WTC11 (cell line): Measurements from ENCODE around the gene CSF2. TPM values are rescaled to one million over a fixed set of nuclear protein-coding genes. Genes with fewer than 3 reads are reported as not detected.

Experiments
- ATAC-seq: fragments of 200-7000 bp; cut with Tn5 transposase; 2 replicates; pipeline ENCODE4 v1.10.0; 2021; ENCODE audit warnings: mild to moderate bottlenecking, moderate library complexity
- CTCF ChIA-PET: fragments of 300-600 bp; sonication (Branson Sonifier 250); formaldehyde crosslinking; loops from one replicate; lab custom pipeline; 2021; ENCODE audit warnings: antibody characterized with exemption; lab: Charles Lee
- POLR2A ChIA-PET: fragments of 350-600 bp; sonication (Branson Sonifier 250); formaldehyde crosslinking; loops from one replicate; lab custom pipeline; 2021; ENCODE audit warnings: antibody characterized with exemption; lab: Charles Lee
- DNase-seq: peaks from one replicate; pipeline ENCODE4 v3.0.0; 2021; ENCODE audit warnings: low spot score
- H3K27ac Mint-ChIP-seq: 2 replicates; pipeline ENCODE4 v1.8.0; 2021; ENCODE audit warnings: mixed read lengths
- H3K27me3 Mint-ChIP-seq: 2 replicates; pipeline ENCODE4 v1.8.0; 2021; ENCODE audit warnings: low read depth, mild to moderate bottlenecking, moderate library complexity, mixed read lengths
- H3K36me3 Mint-ChIP-seq: 2 replicates; pipeline ENCODE4 v1.8.0; 2021; ENCODE audit warnings: mixed read lengths
- H3K4me1 Mint-ChIP-seq: 2 replicates; pipeline ENCODE4 v1.8.0; 2022; ENCODE audit warnings: mixed read lengths
- H3K4me3 Mint-ChIP-seq: 2 replicates; pipeline ENCODE4 v1.8.0; 2021; ENCODE audit warnings: mild to moderate bottlenecking, moderate library complexity, mixed read lengths
- H3K9me3 Mint-ChIP-seq: 2 replicates; pipeline ENCODE4 v1.8.0; 2021; ENCODE audit warnings: mixed read lengths
- ARID4B ChIP-seq: sonication (generic); formaldehyde crosslinking; IDR thresholded peaks from 2 replicates; pipeline ENCODE4 v1.8.0; 2023; ENCODE audit warnings: missing genetic modification reagents, mild to moderate bottlenecking, borderline replicate concordance
- CTCF ChIP-seq: fragments of 200-600 bp; IDR thresholded peaks from 2 replicates; pipeline ENCODE4 v1.8.0; 2022; ENCODE audit warnings: antibody characterized with exemption
- E2F5 ChIP-seq: sonication (generic); formaldehyde crosslinking; IDR thresholded peaks from 2 replicates; pipeline ENCODE4 v1.8.1; 2022; ENCODE audit warnings: mild to moderate bottlenecking, moderate library complexity, missing genetic modification reagents
- ELF4 ChIP-seq: sonication (generic); formaldehyde crosslinking; IDR thresholded peaks from 2 replicates; pipeline ENCODE4 v1.8.1; 2022; ENCODE audit warnings: low read depth, mild to moderate bottlenecking, moderate library complexity, missing genetic modification reagents
- EMX1 ChIP-seq: fragments of 250-450 bp; sonication (Bioruptor Pico); IDR thresholded peaks from 2 replicates; pipeline ENCODE4 v1.8.0; 2021; ENCODE audit warnings: mild to moderate bottlenecking
- FOXP4 ChIP-seq: sonication (generic); formaldehyde crosslinking; IDR thresholded peaks from 2 replicates; pipeline ENCODE4 v1.8.0; 2022; ENCODE audit warnings: mild to moderate bottlenecking, missing genetic modification reagents
- GTF2I ChIP-seq: fragments of 250-450 bp; sonication (Bioruptor Pico); conservative IDR thresholded peaks from 2 replicates; pipeline ENCODE4 v1.4.0; 2021; ENCODE audit warnings: mild to moderate bottlenecking
- HMGXB4 ChIP-seq: sonication (generic); formaldehyde crosslinking; IDR thresholded peaks from 2 replicates; pipeline ENCODE4 v1.8.1; 2023; ENCODE audit warnings: mild to moderate bottlenecking, moderate library complexity, missing genetic modification reagents
- PREB ChIP-seq: sonication (generic); formaldehyde crosslinking; IDR thresholded peaks from 2 replicates; pipeline ENCODE4 v1.8.1; 2022; ENCODE audit warnings: mild to moderate bottlenecking, missing genetic modification reagents, moderate library complexity, borderline replicate concordance
- PRRX2 ChIP-seq: fragments of 250-450 bp; sonication (Bioruptor Pico); IDR thresholded peaks from 2 replicates; pipeline ENCODE4 v1.8.0; 2021; ENCODE audit warnings: mild to moderate bottlenecking
- SOX15 ChIP-seq: fragments of 250-450 bp; sonication (Bioruptor Pico); IDR thresholded peaks from 2 replicates; pipeline ENCODE4 v1.9.0; 2021; ENCODE audit warnings: mild to moderate bottlenecking
- STAT6 ChIP-seq: sonication (generic); formaldehyde crosslinking; conservative IDR thresholded peaks from 2 replicates; pipeline ENCODE4 v1.8.1; 2023; ENCODE audit warnings: mild to moderate bottlenecking, low read depth, missing genetic modification reagents, moderate library complexity
- TEAD4 ChIP-seq: sonication (generic); formaldehyde crosslinking; IDR thresholded peaks from 2 replicates; pipeline ENCODE4 v1.8.0; 2022; ENCODE audit warnings: mild to moderate bottlenecking, missing genetic modification reagents
- ZBTB43 ChIP-seq: sonication (generic); formaldehyde crosslinking; IDR thresholded peaks from 2 replicates; pipeline ENCODE4 v1.8.1; 2023; ENCODE audit warnings: mild to moderate bottlenecking, missing genetic modification reagents
- ZMAT4 ChIP-seq: fragments of 250-450 bp; sonication (Bioruptor Pico); IDR thresholded peaks from 2 replicates; pipeline ENCODE4 v1.9.0; 2021; ENCODE audit warnings: mild to moderate bottlenecking
- ZNF512 ChIP-seq: sonication (generic); formaldehyde crosslinking; IDR thresholded peaks from 2 replicates; pipeline ENCODE4 v1.8.1; 2022; ENCODE audit warnings: missing genetic modification reagents, borderline replicate concordance
- total RNA-seq: library from RNA; stranded (reverse); gene quantifications from 3 replicates; pipeline ENCODE4 v1.2.3, GENCODE V29; 2021

The CSF2 gene
- total RNA-seq, 1 experiment from 2014 or later = not detected

- no peaks in the 10 kb centered on the region for H3K9me3 Mint-ChIP-seq
- H3K36me3 Mint-ChIP-seq = no peaks in the 10 kb centered on the region
- H3K4me1 Mint-ChIP-seq = 0 out of 2 replicates have a peak, but pooled peaks cover 4% of the 10 kb centered on the region
- ATAC-seq (no peak), DNase-seq (no peak)
- H3K27ac Mint-ChIP-seq = no peak overlapping the region
- CTCF ChIA-PET = interaction anchor here (1.9 kb wide), 1 partner anchor 49 kb away, joined by 4 read pairs; no protein-coding TSS in a partner anchor
- H3K4me3 Mint-ChIP-seq = no peak overlapping the region
- H3K27me3 Mint-ChIP-seq = no peaks in the 10 kb centered on the region; the same call in 1 of the 2 replicates
- POLR2A ChIA-PET = no interaction called here
- TF ChIP-seq HMGXB4 (no peak), PREB (CRISPR knock-in tag) (no peak), SOX15 (no peak), ZMAT4 (CRISPR knock-in tag) (no peak), EMX1 (CRISPR knock-in tag) (no peak), PRRX2 (CRISPR knock-in tag) (no peak), ELF4 (CRISPR knock-in tag) (no peak), STAT6 (CRISPR knock-in tag) (no peak), E2F5 (no peak), ZBTB43 (CRISPR knock-in tag) (no peak), GTF2I (no peak), TEAD4 (CRISPR knock-in tag) (no peak), ZNF512 (CRISPR knock-in tag) (no peak), ARID4B (CRISPR knock-in tag) (no peak), CTCF (no peak), FOXP4 (no peak)
Observed at GRCh38 chr5:132112111-132112510, 38.5 kb downstream of the CSF2 start.
